WTC11 (cell line): ENCODE data around the gene TP73. TPM values are rescaled to one million over a fixed set of nuclear protein-coding genes. Genes with fewer than 3 reads are reported as not detected.

Experiments used
- ATAC-seq: fragments of 200-7000 bp; cut with Tn5 transposase; 2 replicates; pipeline ENCODE4 v1.10.0; 2021; ENCODE audit warnings: mild to moderate bottlenecking, moderate library complexity
- CTCF ChIA-PET: fragments of 300-600 bp; sonication (Branson Sonifier 250); formaldehyde crosslinking; loops from one replicate; lab custom pipeline; 2021; ENCODE audit warnings: antibody characterized with exemption; lab: Charles Lee
- POLR2A ChIA-PET: fragments of 350-600 bp; sonication (Branson Sonifier 250); formaldehyde crosslinking; loops from one replicate; lab custom pipeline; 2021; ENCODE audit warnings: antibody characterized with exemption; lab: Charles Lee
- DNase-seq: peaks from one replicate; pipeline ENCODE4 v3.0.0; 2021; ENCODE audit warnings: low spot score
- H3K27ac Mint-ChIP-seq: 2 replicates; pipeline ENCODE4 v1.8.0; 2021; ENCODE audit warnings: mixed read lengths
- H3K27me3 Mint-ChIP-seq: 2 replicates; pipeline ENCODE4 v1.8.0; 2021; ENCODE audit warnings: low read depth, mild to moderate bottlenecking, moderate library complexity, mixed read lengths
- H3K36me3 Mint-ChIP-seq: 2 replicates; pipeline ENCODE4 v1.8.0; 2021; ENCODE audit warnings: mixed read lengths
- H3K4me1 Mint-ChIP-seq: 2 replicates; pipeline ENCODE4 v1.8.0; 2022; ENCODE audit warnings: mixed read lengths
- H3K4me3 Mint-ChIP-seq: 2 replicates; pipeline ENCODE4 v1.8.0; 2021; ENCODE audit warnings: mild to moderate bottlenecking, moderate library complexity, mixed read lengths
- H3K9me3 Mint-ChIP-seq: 2 replicates; pipeline ENCODE4 v1.8.0; 2021; ENCODE audit warnings: mixed read lengths
- ATF1 ChIP-seq: sonication (generic); formaldehyde crosslinking; IDR thresholded peaks from 2 replicates; pipeline ENCODE4 v1.8.1; 2023; ENCODE audit warnings: mild to moderate bottlenecking, moderate library complexity, missing genetic modification reagents
- CREM ChIP-seq: sonication (generic); formaldehyde crosslinking; IDR thresholded peaks from 2 replicates; pipeline ENCODE4 v1.8.1; 2022; ENCODE audit warnings: mild to moderate bottlenecking, missing genetic modification reagents, moderate library complexity
- JAZF1 ChIP-seq: fragments of 250-450 bp; sonication (Bioruptor Pico); IDR thresholded peaks from 2 replicates; pipeline ENCODE4 v1.9.0; 2021; ENCODE audit warnings: moderate library complexity, mild to moderate bottlenecking, inconsistent platforms
- KAT7 ChIP-seq: sonication (generic); formaldehyde crosslinking; IDR thresholded peaks from 2 replicates; pipeline ENCODE4 v1.8.1; 2023; ENCODE audit warnings: missing genetic modification reagents, mild to moderate bottlenecking, borderline replicate concordance
- MYBL2 ChIP-seq: sonication (generic); formaldehyde crosslinking; IDR thresholded peaks from 2 replicates; pipeline ENCODE4 v1.8.1; 2023; ENCODE audit warnings: mild to moderate bottlenecking, moderate library complexity, missing genetic modification reagents
- NR2C2 ChIP-seq: sonication (generic); formaldehyde crosslinking; IDR thresholded peaks from 2 replicates; pipeline ENCODE4 v1.8.0; 2022; ENCODE audit warnings: mild to moderate bottlenecking, missing genetic modification reagents
- OVOL2 ChIP-seq: fragments of 250-450 bp; sonication (Bioruptor Pico); IDR thresholded peaks from 2 replicates; pipeline ENCODE4 v1.9.0; 2021; ENCODE audit warnings: mild to moderate bottlenecking, borderline replicate concordance
- SMAD3 ChIP-seq: sonication (generic); formaldehyde crosslinking; IDR thresholded peaks from 2 replicates; pipeline ENCODE4 v1.8.0; 2022; ENCODE audit warnings: missing genetic modification reagents, mild to moderate bottlenecking, borderline replicate concordance
- TCF7 ChIP-seq: sonication (generic); formaldehyde crosslinking; IDR thresholded peaks from 2 replicates; pipeline ENCODE4 v1.8.0; 2022; ENCODE audit warnings: mild to moderate bottlenecking, low read depth, missing genetic modification reagents, moderate library complexity
- TEAD1 ChIP-seq: sonication (generic); formaldehyde crosslinking; IDR thresholded peaks from 2 replicates; pipeline ENCODE4 v1.8.0; 2022; ENCODE audit warnings: mild to moderate bottlenecking, missing genetic modification reagents
- ZNF232 ChIP-seq: sonication (generic); formaldehyde crosslinking; IDR thresholded peaks from 2 replicates; pipeline ENCODE4 v1.8.0; 2022; ENCODE audit warnings: mild to moderate bottlenecking, missing genetic modification reagents
- ZNF317 ChIP-seq: sonication (generic); formaldehyde crosslinking; IDR thresholded peaks from 2 replicates; pipeline ENCODE4 v1.8.1; 2023; ENCODE audit warnings: low read depth, mild to moderate bottlenecking, moderate library complexity, missing genetic modification reagents, borderline replicate concordance
- ZNF396 ChIP-seq: fragments of 250-450 bp; sonication (Bioruptor Pico); IDR thresholded peaks from 2 replicates; pipeline ENCODE4 v1.8.0; 2021; ENCODE audit warnings: mild to moderate bottlenecking, moderate library complexity, borderline replicate concordance
- total RNA-seq: library from RNA; stranded (reverse); gene quantifications from 3 replicates; pipeline ENCODE4 v1.2.3, GENCODE V29; 2021
- TF ChIP-seq, protein P1 (sequence below): fragments of 200-600 bp; IDR thresholded peaks from 2 replicates; pipeline ENCODE4 v1.8.0; 2022; ENCODE audit warnings: antibody characterized with exemption
- TF ChIP-seq, protein P2 (sequence below): sonication (generic); formaldehyde crosslinking; IDR thresholded peaks from 2 replicates; pipeline ENCODE4 v1.8.1; 2022; ENCODE audit warnings: low read depth, missing genetic modification reagents, borderline replicate concordance
- TF ChIP-seq, protein P3 (sequence below): sonication (generic); formaldehyde crosslinking; IDR thresholded peaks from 2 replicates; pipeline ENCODE4 v1.8.1; 2023; ENCODE audit warnings: mild to moderate bottlenecking, moderate library complexity, missing genetic modification reagents
- TF ChIP-seq, protein P4 (sequence below): sonication (generic); formaldehyde crosslinking; conservative IDR thresholded peaks from 2 replicates; pipeline ENCODE4 v1.8.1; 2023; ENCODE audit warnings: mild to moderate bottlenecking, low read depth, missing genetic modification reagents, moderate library complexity
- TF ChIP-seq, protein P5 (sequence below): fragments of 250-450 bp; sonication (Bioruptor Pico); IDR thresholded peaks from 2 replicates; pipeline ENCODE4 v1.9.0; 2021; ENCODE audit warnings: mild to moderate bottlenecking

The TP73 gene
- total RNA-seq, 1 experiment from 2014 or later, result 5.7 TPM

DNA sequence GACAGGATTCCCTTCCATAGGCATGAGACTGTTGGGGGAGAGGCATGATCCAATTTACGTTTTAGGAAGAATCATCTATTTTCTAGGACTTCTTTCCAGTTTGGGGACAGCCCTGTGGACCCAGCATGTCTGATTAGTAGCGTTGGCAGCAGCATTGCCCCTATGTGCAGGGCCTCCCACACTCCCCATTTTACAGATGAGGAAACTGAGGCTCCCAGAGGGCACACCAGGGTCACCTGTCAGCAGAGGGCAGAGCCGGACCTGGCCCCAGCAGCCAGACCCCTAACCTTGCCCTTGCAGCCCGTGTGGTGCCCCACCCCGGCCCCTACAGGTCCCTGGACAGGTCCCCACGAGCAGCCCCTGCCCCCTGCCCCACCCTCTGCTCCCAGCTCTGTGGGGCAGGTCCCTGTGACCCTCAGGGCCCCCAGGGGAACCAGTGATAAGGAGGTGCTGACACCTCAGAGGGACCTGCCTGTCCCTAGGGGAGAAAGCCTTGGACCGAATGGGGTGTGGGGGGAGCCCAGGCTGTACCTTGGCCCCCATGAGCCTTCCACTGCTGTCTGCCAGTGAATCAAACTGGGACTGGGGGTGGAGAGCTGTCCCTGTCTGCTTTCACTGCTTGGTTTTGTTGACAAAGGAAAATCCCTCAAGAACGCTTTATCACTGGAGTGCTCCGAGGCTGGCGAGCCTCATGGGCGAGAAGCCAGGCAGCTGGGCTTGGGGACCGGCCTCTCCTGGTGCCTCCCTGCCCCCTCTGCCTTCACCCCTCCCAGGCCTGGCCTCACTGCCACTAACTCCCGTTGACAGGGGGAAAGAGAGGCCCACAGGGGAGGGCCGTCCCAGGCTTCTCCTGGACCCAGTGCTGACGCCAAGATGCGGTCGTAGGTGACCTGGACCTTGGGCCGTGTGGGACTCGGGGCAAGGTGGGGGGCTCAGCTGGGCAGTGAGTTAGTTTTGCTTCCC lies 60.5 kb downstream of the TP73 start:
- no peak for DNase-seq
- Mint-ChIP-seq H3K4me1 (peaks cover 9% of the 10 kb centered on the region), H3K9me3 (no peaks in the 10 kb centered on the region), H3K36me3 (no peaks in the 10 kb centered on the region), H3K4me3 (no peak overlapping the region), H3K27me3 (peaks cover 3% of the 10 kb centered on the region), H3K27ac (no peak overlapping the region)
- TF ChIP-seq JAZF1 (no peak), ZNF232 (no peak), TCF7 (CRISPR knock-in tag) (no peak), ZNF396 (no peak), MYBL2 (no peak), TEAD1 (CRISPR knock-in tag) (no peak), OVOL2 (no peak), ZNF317 (no peak), CREM (CRISPR knock-in tag) (no peak), ATF1 (CRISPR knock-in tag) (no peak), KAT7 (CRISPR knock-in tag) (no peak), NR2C2 (CRISPR knock-in tag) (no peak), SMAD3 (CRISPR knock-in tag) (no peak)
- TF ChIP-seq, protein P1, sequence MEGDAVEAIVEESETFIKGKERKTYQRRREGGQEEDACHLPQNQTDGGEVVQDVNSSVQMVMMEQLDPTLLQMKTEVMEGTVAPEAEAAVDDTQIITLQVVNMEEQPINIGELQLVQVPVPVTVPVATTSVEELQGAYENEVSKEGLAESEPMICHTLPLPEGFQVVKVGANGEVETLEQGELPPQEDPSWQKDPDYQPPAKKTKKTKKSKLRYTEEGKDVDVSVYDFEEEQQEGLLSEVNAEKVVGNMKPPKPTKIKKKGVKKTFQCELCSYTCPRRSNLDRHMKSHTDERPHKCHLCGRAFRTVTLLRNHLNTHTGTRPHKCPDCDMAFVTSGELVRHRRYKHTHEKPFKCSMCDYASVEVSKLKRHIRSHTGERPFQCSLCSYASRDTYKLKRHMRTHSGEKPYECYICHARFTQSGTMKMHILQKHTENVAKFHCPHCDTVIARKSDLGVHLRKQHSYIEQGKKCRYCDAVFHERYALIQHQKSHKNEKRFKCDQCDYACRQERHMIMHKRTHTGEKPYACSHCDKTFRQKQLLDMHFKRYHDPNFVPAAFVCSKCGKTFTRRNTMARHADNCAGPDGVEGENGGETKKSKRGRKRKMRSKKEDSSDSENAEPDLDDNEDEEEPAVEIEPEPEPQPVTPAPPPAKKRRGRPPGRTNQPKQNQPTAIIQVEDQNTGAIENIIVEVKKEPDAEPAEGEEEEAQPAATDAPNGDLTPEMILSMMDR, result no peak
- TF ChIP-seq, protein P2, sequence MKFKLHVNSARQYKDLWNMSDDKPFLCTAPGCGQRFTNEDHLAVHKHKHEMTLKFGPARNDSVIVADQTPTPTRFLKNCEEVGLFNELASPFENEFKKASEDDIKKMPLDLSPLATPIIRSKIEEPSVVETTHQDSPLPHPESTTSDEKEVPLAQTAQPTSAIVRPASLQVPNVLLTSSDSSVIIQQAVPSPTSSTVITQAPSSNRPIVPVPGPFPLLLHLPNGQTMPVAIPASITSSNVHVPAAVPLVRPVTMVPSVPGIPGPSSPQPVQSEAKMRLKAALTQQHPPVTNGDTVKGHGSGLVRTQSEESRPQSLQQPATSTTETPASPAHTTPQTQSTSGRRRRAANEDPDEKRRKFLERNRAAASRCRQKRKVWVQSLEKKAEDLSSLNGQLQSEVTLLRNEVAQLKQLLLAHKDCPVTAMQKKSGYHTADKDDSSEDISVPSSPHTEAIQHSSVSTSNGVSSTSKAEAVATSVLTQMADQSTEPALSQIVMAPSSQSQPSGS, result no peak
- TF ChIP-seq, protein P3, sequence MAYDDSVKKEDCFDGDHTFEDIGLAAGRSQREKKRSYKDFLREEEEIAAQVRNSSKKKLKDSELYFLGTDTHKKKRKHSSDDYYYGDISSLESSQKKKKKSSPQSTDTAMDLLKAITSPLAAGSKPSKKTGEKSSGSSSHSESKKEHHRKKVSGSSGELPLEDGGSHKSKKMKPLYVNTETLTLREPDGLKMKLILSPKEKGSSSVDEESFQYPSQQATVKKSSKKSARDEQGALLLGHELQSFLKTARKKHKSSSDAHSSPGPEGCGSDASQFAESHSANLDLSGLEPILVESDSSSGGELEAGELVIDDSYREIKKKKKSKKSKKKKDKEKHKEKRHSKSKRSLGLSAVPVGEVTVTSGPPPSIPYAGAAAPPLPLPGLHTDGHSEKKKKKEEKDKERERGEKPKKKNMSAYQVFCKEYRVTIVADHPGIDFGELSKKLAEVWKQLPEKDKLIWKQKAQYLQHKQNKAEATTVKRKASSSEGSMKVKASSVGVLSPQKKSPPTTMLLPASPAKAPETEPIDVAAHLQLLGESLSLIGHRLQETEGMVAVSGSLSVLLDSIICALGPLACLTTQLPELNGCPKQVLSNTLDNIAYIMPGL, result no peak
- TF ChIP-seq, protein P4, sequence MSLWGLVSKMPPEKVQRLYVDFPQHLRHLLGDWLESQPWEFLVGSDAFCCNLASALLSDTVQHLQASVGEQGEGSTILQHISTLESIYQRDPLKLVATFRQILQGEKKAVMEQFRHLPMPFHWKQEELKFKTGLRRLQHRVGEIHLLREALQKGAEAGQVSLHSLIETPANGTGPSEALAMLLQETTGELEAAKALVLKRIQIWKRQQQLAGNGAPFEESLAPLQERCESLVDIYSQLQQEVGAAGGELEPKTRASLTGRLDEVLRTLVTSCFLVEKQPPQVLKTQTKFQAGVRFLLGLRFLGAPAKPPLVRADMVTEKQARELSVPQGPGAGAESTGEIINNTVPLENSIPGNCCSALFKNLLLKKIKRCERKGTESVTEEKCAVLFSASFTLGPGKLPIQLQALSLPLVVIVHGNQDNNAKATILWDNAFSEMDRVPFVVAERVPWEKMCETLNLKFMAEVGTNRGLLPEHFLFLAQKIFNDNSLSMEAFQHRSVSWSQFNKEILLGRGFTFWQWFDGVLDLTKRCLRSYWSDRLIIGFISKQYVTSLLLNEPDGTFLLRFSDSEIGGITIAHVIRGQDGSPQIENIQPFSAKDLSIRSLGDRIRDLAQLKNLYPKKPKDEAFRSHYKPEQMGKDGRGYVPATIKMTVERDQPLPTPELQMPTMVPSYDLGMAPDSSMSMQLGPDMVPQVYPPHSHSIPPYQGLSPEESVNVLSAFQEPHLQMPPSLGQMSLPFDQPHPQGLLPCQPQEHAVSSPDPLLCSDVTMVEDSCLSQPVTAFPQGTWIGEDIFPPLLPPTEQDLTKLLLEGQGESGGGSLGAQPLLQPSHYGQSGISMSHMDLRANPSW, result no peak
- TF ChIP-seq, protein P5, sequence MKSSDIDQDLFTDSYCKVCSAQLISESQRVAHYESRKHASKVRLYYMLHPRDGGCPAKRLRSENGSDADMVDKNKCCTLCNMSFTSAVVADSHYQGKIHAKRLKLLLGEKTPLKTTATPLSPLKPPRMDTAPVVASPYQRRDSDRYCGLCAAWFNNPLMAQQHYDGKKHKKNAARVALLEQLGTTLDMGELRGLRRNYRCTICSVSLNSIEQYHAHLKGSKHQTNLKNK (CRISPR knock-in tag), result no peak
- ChIA-PET POLR2A (no interaction called here), CTCF (interaction anchor here (1.1 to 3.8 kb wide), 3 partner anchors 12 to 15 kb away, joined by 4 to 12 read pairs (median 8); no protein-coding TSS in a partner anchor)
- ATAC-seq, result no peak
